ENCODE results near the gene HRNR.

- no peak for TF ChIP-seq EZH2phosphoT487 (IDR thresholded peaks at IDR 0.05; ENCODE audit: low read depth)
- TF ChIP-seq, protein P1, sequence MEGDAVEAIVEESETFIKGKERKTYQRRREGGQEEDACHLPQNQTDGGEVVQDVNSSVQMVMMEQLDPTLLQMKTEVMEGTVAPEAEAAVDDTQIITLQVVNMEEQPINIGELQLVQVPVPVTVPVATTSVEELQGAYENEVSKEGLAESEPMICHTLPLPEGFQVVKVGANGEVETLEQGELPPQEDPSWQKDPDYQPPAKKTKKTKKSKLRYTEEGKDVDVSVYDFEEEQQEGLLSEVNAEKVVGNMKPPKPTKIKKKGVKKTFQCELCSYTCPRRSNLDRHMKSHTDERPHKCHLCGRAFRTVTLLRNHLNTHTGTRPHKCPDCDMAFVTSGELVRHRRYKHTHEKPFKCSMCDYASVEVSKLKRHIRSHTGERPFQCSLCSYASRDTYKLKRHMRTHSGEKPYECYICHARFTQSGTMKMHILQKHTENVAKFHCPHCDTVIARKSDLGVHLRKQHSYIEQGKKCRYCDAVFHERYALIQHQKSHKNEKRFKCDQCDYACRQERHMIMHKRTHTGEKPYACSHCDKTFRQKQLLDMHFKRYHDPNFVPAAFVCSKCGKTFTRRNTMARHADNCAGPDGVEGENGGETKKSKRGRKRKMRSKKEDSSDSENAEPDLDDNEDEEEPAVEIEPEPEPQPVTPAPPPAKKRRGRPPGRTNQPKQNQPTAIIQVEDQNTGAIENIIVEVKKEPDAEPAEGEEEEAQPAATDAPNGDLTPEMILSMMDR (IDR thresholded peaks at IDR 0.05; ENCODE audit: low read depth, low read length): no peak
Observed at GRCh38 chr1:152179566-152179965, 44.4 kb downstream of the HRNR start.
